ENCODE measurements around the gene NPHP4. TPM values are rescaled to one million over a fixed set of nuclear protein-coding genes. Genes with fewer than 3 reads are reported as not detected.

NPHP4 gene
- total and polyA plus RNA-seq, 9 of the 15 experiments (the other 6 are each of a cell fraction or from before 2014, with no cell fraction given): 0.52 to 26.2 (median 6.7) TPM

- peak in 1 of 2 experiments; percentile 42; a peak in 1 of 4 replicates for TF ChIP-seq MAZ (CRISPR knock-in tag; conservative IDR thresholded peaks at IDR 0.05 in 1 of 2, IDR thresholded peaks at IDR 0.05 in 1 of 2)
- no peak for TF ChIP-seq ZFPM2 (CRISPR knock-in tag; IDR thresholded peaks at IDR 0.05)
- no peak for TF ChIP-seq ZNF384 (IDR thresholded peaks at IDR 0.05; ENCODE audit: low read depth, low read length)
- TF ChIP-seq NRF1 (conservative IDR thresholded peaks at IDR 0.05 in 1 of 2, IDR thresholded peaks at IDR 0.05 in 1 of 2): no peak
- TF ChIP-seq KLF16 (IDR thresholded peaks at IDR 0.05): no peak
- TF ChIP-seq BRF2 (IDR thresholded peaks at IDR 0.05; ENCODE audit: borderline replicate concordance, insufficient read depth, insufficient read length): no peak
- no peak for TF ChIP-seq SMARCA5 (IDR thresholded peaks at IDR 0.05)
- TF ChIP-seq MCM2 (IDR thresholded peaks at IDR 0.05; ENCODE audit: low read depth): no peak
- TF ChIP-seq ZNF134 (CRISPR knock-in tag; conservative IDR thresholded peaks at IDR 0.05): no peak
- TF ChIP-seq FOXO4 (CRISPR knock-in tag; IDR thresholded peaks at IDR 0.05): no peak
- TF ChIP-seq EHMT2 (IDR thresholded peaks at IDR 0.05): peak; percentile 97
- TF ChIP-seq SREBF2 (CRISPR knock-in tag; IDR thresholded peaks at IDR 0.05): no peak
- peak; percentile 85 for TF ChIP-seq ZNF511 (CRISPR knock-in tag; IDR thresholded peaks at IDR 0.05)
- no peak for TF ChIP-seq STAT6 (CRISPR knock-in tag; IDR thresholded peaks at IDR 0.05)
- no peak for TF ChIP-seq ATF4 (CRISPR knock-in tag; IDR thresholded peaks at IDR 0.05)
- TF ChIP-seq BRF1 (IDR thresholded peaks at IDR 0.05; ENCODE audit: borderline replicate concordance, extremely low read depth, insufficient read length): no peak
- TF ChIP-seq ELK3 (CRISPR knock-in tag; IDR thresholded peaks at IDR 0.05): no peak
- TF ChIP-seq NFATC3 (IDR thresholded peaks at IDR 0.05): no peak
- TF ChIP-seq, protein P1, sequence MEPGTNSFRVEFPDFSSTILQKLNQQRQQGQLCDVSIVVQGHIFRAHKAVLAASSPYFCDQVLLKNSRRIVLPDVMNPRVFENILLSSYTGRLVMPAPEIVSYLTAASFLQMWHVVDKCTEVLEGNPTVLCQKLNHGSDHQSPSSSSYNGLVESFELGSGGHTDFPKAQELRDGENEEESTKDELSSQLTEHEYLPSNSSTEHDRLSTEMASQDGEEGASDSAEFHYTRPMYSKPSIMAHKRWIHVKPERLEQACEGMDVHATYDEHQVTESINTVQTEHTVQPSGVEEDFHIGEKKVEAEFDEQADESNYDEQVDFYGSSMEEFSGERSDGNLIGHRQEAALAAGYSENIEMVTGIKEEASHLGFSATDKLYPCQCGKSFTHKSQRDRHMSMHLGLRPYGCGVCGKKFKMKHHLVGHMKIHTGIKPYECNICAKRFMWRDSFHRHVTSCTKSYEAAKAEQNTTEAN (CRISPR knock-in tag; IDR thresholded peaks at IDR 0.05): 0 out of 2 replicates have a peak, but pooled peaks have one; percentile 66
- TF ChIP-seq U2AF2 (optimal IDR thresholded peaks at IDR 0.05; ENCODE audit: low read depth, low read length): no peak
Measured at GRCh38 chr1:5847013-5847659, 145.1 kb downstream of the NPHP4 start (continued).
